HG03432 (cell line): ENCODE data around the gene PTGES3L.
"Not testable (repeated sequence)": the region's sequence is repeated elsewhere in the genome, so short reads cannot be mapped to it uniquely, and the experiment has no call there.

ENCODE experiments used
- ATAC-seq: cut with Tn5 transposase; IDR thresholded peaks from one replicate; pipeline ENCODE4 v1.9.1; 2021; ENCODE audit warnings: mild to moderate bottlenecking, moderate library complexity; ENCODE audit not compliant: unreplicated experiment

The PTGES3L gene

DNA sequence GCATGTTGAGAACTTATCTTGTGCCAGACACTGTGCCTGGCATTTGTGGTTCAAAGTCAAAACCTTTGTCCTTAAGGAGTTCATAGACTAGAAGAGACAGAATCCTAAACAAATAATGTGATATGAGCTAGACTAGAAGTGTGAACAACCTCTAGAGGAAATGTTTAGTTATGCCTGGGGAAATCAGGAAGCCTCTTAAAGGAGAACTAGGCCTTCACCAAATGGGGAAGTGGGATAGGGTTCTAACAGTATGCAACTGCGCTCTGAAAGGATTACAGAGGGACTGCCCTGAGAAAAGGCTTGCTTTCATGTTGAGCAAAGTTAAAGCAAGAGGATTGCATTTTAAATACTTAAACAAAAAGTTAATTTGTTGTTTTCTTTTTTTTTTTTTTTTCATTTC, 5.3 kb upstream of the PTGES3L start:
- no peak for ATAC-seq

DNA sequence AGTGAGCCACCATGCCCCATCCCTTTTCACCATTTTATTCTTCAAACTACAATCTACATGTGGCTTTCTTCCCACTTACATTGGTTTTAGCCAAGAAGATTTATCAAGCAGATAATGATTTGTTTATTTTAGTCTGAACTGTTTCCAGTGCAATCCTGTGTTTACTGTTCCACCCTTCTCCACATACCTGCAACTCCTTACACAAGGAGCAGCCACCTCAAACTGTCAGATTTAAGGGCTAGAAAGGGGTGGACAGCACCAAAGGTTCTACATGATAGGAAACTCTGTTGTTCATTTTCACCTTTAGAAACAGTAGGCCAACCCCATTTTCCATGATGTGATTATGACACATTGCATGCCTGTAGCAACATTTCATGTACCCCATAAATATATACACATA, 2.4 kb upstream of the PTGES3L start:
- no peak for ATAC-seq

DNA sequence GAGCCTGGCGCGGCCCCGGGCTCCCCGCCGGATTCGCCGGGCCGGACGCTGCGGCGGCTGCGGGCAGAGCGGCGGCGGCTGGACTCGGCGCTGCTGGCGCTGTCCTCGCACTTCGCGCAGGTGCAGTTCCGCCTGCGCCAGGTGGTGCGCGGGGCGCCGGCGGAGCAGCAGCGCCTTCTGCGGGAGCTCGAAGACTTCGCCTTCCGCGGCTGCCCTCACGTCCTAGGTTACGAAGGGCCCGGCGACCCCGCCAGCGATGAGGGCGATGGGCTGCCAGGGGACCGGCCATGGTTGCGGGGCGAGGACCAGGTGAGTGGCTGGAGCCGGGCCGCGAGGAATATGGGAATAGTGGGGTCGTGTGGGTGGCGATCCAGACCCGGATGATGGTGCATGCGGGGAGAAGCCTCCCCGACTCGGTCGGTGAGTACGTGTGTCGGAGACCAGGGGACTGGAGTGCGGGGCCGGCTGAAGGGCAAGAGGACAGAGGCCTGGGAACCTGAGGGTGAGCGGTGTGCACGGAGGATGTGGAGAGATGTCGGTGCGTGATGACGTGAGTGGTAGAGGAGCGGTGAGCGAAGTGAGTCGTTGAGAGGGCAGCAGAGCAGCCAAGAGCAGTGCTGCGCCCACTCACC, 1.0 kb upstream of the PTGES3L start:
- peak; percentile 45 for ATAC-seq

DNA sequence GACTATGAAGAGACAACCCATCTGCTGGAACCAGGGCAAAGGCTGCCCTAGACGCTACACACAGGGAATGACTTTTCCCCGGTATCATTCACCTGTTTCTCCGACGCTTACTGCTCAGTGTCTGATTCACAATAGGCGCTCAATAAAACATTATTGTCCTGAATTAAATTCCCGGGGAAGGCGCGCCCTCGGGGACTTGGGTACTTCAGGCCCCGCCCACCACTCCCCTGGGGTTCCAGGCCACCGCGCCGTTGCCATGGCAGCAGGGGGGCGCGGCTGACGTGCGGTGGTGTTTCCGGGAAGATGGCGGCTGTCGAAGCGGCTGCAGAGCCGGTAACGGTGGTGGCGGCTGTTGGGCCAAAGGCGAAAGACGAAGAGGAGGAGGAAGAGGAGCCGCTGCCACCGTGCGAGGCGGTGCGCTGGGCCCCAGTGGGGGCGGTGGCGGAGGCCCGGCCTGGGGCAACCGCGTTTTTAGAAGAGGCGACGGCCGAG, 440 bp upstream of the PTGES3L start, which contains the start of gene RUNDC1:
Gene RUNDC1, plus strand, starts transcription at position 292 of the 492 bp plus-strand sequence. Its CDS starts 12 bp downstream, at position 304.
- ATAC-seq, result peak; percentile 77

DNA sequence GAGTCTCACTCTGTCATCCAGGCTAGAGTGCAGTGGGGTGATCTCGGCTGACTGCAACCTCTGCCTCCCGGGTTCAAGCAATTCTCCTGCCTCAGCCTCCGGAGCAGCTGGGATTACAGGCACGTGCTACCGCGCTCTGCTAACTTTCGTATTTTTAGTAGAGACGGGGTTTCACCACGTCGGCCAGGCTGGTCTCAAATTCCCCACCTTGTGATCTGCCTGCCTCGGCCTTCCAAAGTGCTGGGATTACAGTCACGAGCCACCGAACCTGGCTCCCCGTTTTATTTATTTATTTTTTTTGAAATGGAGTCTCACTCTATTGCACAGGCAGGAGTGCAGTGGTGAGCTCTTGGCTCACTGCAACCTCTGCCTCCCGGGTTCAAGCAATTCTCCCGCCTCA, 4.2 kb downstream of the PTGES3L start:
- not testable (repeated sequence) for ATAC-seq

DNA sequence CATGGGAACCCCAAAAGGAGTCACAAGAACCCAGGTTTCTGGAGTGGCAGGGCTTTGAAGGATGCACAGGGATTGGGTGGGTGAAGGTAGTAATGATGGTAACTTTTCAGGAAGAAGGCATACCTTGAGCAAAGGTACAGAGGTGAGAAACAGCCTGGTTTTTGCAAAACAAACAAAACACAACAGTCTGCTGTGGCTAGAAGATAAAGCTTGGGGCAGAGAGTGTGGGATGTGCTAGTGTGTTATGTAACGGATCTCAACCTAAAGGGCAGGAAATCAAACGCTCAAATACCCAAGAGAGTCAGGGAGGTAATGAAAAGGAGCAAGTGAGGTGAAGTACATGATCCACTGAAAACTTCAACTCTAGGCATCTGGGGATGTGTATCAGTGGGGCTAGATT, 4.6 kb downstream of the PTGES3L start:
- no peak for ATAC-seq

DNA sequence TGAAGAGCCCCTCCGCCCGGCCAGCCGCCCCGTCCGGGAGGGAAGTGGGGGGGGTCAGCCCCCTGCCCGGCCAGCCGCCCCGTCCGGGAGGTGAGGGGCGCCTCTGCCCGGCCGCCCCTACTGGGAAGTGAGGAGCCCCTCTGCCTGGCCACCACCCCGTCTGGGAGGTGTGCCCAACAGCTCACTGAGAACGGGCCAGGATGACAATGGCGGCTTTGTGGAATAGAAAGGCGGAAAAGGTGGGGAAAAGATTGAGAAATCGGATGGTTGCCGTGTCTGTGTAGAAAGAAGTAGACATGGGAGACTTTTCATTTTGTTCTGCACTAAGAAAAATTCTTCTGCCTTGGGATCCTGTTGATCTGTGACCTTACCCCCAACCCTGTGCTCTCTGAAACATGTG, 6.6 kb downstream of the PTGES3L start:
- ATAC-seq, result not testable (repeated sequence)

DNA sequence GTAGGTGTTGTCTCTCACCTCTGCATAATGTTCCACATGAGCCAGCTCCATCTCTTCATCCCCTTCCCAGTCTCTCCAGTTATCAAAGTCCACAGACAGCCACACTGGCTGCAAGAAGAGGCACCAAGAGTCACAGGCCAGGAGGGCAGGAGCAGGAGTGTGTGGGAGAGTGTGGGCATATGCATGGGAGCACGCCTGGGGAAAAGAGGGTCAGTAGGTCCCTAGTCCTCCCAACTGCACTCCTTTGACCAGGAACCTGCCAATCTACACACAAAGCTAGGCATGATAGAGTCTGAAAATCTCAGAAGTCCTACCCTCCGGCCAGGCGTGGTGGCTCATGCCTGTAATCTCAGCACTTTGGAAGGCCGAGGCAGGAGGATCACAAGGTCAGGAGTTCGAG, 8.3 kb downstream of the PTGES3L start:
- ATAC-seq, result no peak

DNA sequence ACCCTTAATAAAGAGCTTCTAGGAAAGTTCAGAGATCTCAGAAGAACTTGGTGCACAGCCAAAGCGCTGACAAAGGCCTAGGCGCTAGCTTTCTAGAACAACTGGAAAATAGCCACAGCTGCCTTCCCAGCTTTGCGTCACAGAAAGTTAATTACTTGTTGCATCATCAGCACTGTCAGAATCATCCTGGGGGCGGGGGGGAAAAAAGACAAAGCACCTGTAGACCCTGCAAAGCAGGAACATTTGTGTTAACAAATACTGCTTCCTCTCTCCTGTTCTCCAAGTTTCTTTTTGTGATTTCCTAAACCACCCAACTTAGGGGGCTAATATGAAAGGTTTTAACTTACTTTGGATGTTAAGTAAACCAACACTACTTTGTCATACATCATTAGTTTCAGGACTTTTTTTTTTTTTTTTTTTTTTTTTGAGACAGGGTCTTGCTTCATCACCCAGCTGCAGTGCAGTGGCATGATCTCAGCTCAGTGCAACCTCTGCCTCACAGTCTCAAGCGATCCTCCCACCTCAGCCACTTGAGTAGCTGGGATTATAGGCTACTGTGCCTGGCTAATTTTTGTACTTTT, 10.8 kb downstream of the PTGES3L start:
- ATAC-seq, result no peak

DNA sequence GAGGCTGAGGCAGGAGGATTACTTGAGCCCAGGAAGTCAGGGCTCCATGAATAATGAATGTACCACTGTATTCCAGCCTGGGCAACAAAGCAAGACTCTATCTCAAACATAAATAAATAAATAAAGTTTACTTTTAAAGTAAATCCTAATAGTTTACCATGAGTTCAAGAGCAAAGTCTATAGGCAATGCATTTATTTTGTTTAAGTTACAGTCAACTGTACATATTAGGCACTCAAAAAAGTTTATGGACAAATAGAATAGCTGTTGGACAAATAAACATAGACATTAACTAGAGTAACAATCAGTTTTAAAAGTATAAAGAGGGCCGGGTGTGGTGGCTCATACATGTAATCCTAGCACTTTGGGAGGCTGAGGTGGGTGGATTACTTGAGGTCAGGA, 12.0 kb downstream of the PTGES3L start:
- no peak for ATAC-seq

DNA sequence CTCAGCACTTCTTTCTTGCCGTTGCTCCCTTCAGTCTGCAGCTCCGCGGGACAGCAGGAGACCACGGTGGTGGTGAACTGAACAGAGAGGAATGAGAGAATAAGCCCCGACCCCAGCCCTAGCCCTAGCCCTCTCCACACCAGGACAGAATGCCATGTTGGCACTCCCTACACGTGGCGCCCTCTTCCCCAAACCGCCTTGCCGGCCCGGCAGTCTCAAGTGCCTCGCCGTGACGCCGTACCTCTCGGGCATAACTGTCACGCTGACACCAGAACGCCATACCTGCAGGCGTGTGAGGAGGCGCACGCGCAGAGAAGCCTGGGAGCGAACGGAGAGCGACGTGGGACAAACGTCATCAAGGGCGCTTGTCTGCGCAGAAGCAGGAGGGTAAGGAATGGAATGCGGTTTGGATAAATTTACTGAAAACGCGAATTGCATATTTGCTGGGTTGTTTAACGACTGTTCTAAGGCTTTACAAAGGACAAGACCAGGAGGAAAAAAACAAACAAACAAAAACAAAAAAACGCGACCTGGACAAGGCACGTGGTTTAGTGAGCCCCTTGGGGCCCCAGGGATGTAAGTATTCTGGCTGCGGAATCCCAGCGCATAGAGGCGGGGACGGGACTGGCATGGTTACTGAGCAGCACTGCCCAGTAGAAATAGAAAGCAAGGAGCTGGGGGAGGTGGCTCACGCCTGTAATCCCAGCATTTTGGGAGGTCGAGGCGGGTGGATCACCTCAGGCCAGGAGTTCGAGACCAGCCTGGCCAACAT, 15.5 kb downstream of the PTGES3L start, which contains the start of gene AARSD1:
Gene AARSD1, minus strand, starts transcription at position 294 of the 772 bp plus-strand sequence. Its CDS starts 14 bp downstream, at position 280.
- ATAC-seq, result peak; percentile 84

DNA sequence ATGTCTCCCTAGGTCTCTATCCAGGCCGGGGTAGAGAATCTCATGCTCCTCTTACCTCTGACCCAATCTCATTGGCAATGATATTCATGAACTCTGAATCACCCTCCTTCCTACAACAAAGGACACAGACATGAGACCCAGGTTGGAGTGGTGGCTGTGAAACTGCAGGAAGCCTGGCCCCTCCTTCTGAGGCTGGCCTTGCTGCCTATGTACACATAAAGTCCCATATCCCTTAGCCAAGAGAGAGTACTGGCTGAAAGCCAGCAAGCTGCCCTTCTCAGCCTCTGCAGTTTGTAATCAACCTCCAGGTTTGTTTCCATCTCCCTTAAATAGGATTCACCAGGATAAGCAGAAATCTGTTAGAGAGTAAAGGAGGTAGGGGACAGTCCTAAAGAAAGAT, 26.2 kb downstream of the PTGES3L start:
- no peak for ATAC-seq

DNA sequence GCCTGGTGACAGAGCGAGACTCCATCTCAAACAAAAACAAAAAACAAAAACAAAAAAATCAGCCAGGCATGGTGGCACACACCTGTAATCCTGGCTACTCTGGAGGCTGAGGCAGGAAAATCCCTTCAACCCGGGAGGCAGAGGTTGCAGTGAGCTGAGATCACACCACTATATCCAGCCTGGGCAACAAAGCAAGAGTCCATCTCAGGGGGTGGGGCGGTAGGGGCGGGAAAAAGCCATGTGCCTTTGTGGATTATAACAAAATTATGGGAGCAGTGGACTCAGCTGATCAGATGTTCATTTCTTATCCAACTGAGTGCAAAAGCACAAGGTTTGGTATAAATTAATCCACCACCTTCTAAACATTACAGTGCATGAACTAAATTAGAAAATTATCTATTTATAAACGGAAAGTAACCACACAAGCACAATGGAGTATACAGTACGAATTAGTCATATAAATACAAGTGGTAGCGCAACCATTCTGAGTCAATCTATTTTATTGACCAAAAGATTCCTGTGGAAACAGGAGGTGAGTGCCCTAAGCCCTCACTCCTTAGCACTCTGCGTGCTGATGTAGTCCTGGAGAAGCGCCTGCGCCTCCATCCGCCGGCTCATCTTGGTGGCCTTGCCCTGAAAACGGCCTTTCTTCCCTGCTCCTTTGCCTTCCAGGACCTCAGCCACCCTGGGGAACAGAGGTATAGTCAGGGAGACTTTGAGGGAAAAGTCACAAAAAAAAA, 29.7 kb downstream of the PTGES3L start:
- no peak for ATAC-seq

DNA sequence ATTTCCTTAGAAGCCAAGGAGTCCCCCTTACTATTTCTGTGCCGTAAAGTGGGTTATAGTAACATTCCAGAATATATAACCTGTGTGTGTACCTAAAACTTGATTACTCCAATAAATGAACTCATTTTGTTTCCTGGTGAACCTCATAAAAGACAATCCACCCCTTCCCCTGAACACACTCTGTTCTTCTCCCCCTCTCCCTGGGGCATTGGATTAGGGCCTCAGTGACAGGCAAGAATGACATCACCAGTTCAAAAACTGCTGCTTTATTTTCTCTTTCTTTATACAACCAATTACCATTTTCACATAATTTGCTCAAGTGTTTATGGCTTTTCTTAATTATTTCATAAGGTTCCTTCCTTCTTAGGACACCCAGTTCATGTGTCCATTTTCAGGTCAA, 33.1 kb downstream of the PTGES3L start:
- ATAC-seq, result no peak

DNA sequence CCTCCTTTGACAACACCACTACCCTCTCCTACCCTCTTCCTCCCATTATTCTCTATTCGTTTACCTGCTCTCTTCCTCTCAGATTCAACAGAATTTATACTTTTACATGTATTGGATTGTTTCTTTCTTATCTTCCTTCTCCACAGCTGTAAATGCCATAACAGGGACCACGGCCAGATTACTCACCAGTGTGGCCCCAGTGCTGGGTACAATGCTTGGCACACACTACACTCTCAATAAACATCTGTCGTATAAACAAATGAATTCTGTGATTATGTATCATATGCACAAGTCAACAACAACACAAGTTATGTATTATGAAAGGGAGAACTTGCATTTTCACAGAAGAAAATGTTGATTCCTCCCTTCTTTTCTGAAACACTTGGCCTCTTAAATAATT, 35.7 kb downstream of the PTGES3L start:
- ATAC-seq, result no peak

DNA sequence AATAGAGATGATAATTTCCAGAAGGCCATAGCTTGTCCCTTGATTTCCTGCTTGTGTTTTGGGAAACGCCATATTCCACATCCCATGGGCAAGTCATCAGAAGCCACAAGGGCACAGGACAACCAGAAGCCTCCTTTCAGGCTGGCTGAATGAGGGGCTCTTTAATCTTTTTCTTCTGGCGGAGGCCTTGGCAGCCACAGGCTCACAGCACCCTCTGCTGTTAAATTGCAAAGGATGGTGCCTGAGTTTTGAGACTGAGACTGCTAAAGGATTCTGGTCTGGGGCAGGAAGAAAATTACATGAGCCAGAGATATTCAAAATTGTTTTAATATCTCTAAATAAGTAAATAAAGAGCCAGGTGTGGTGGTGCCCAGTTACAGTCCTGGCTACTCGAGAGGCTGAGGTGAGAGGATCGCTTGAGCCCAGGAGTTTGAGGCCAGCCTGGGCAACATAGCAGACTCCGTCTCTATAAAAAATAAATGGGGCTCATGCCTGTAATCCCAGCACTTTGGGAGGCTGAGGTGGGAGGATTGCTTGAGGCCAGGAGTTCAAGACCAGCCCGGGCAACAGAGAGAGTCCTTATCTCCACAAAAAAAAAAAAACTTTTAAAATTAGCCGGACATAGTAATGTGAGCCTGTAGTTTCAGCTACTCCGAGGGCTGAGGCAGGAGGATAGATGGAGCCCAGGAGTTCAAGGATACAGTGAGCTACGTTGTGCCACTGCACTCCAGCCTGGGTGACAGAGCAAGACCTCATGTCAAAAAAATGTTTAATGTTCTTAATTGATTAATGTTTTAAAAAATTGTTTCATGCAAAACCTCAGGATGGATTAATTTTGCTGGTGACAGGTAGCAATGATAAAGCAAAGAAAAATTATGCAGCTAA, 41.9 kb downstream of the PTGES3L start:
- no peak for ATAC-seq

DNA sequence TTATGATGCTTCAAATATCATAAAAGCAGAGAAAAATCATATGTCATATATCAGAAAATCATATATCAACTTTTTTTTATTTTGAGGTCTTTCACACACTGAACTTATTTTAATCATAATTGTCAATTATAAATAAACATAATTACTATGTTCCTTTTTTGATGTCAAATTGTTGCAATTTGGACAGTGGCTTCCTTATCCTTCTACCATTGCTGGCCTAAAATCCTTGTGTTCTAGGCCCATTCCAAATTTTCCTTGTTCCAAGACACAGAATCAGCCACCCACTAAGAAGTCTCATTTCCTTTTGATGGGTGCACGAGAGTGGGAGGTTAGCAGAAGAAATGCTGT, 50.4 kb downstream of the PTGES3L start:
- no peak for ATAC-seq

DNA sequence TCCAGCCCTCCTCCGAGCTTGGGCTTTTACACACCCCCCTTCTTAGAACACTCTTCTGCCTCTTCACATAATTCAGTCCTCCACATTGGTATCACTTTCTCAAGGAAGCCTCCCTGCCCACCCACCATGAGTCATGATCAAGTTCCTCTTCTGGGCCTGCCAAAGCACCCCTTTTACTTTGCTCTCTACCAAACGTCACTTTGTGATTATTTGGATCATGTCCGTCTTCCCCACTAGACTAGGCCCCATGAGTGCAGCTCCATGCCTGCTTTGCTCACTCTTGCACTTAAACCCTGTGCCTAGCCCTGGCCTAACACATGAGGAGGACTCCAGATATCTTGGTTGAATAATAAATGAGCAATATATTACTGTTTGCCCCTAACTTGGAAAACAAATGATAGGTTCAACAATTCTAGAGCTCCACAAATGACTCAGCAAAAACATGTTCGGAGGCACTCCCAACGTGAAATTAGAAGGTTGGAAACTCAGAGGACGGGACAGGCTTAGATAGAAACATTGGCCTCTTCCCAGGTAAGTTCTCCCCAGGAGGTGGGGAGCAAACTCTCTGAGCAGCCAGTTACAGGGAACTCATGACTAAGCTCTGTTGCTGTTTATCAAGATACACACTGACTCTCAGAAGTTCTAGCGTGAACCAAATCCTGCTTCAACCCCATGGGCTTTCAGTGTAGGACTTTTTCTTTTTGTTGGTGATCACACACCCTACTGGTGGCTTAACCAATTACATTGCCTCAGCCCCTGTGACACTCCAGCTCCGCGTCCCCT, 51.0 kb downstream of the PTGES3L start:
- peak; percentile 64 for ATAC-seq

DNA sequence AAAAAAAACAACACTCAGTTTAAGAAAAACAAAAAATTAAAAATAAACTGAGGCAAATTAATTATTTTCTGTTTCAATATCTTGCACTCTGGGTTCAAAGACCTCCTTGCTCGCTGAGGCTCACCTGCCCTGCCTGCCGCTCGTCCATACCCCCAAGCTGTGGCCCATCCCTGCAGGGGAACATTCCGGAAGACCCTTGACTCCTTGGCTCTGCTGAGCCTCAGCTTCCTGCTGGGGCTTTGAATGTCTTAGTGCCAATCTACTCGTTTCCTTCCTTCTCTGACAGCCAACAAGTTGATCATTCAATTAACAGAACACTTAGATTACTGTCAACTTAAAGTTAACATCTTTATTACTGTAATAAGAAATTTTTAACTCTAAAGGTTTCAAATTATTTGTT, 55.0 kb downstream of the PTGES3L start:
- ATAC-seq, result no peak
